NCI-H345 (cell line): ENCODE results near the gene CGB7.
"Not testable (repeated sequence)": the region's sequence is repeated elsewhere in the genome, so short reads cannot be mapped to it uniquely, and the experiment has no call there.

ENCODE experiments used
- DNase-seq: peaks from one replicate; lab custom pipeline; 2025; lab: John Stamatoyannopoulos, UW

CGB7 gene

GRCh38 chr19:49042177-49042576 is 15.4 kb downstream of the CGB7 start:
- no peak for DNase-seq

- DNase-seq = not testable (repeated sequence)
These were observed 17.8 kb downstream of the CGB7 start for GRCh38 chr19:49039736-49040135.

GRCh38 chr19:49038557-49039276 is 18.8 kb downstream of the CGB7 start:
- DNase-seq = not testable (repeated sequence)

- not testable (repeated sequence) for DNase-seq
These were observed 19.4 kb downstream of the CGB7 start for GRCh38 chr19:49038111-49038510.

- not testable (repeated sequence) for DNase-seq
These were observed 20.7 kb downstream of the CGB7 start, which contains the start of gene CGB1 for GRCh38 chr19:49036815-49037214. Gene CGB1 (minus strand): TSS chr19:49036895. CDS start chr19:49036711, 184 bp downstream.

GRCh38 chr19:49031642-49032301 is 25.8 kb downstream of the CGB7 start, which contains the start of gene CGB2:
Gene CGB2 (plus strand): TSS chr19:49031890. CDS start chr19:49032096, 206 bp downstream.
- not testable (repeated sequence) for DNase-seq

GRCh38 chr19:49030323-49030722 is 27.2 kb downstream of the CGB7 start:
- DNase-seq = not testable (repeated sequence)

- not testable (repeated sequence) for DNase-seq
These were observed 27.8 kb downstream of the CGB7 start for GRCh38 chr19:49029749-49030148.

GRCh38 chr19:49028686-49029085 is 28.9 kb downstream of the CGB7 start:
- not testable (repeated sequence) for DNase-seq

GRCh38 chr19:49025599-49025998 is 31.9 kb downstream of the CGB7 start:
- not testable (repeated sequence) for DNase-seq

- not testable (repeated sequence) for DNase-seq
These were observed 32.5 kb downstream of the CGB7 start for GRCh38 chr19:49025088-49025487.

- not testable (repeated sequence) for DNase-seq
These were observed 33.3 kb downstream of the CGB7 start, which contains the start of gene CGB3 for GRCh38 chr19:49024233-49024632. Gene CGB3 (minus strand): TSS chr19:49024333. CDS start chr19:49023971, 362 bp downstream.

GRCh38 chr19:49022116-49022515 is 35.4 kb downstream of the CGB7 start:
- DNase-seq = no peak

GRCh38 chr19:49020931-49021895 is 36.3 kb downstream of the CGB7 start:
- DNase-seq = no peak

GRCh38 chr19:49020342-49020741 is 37.2 kb downstream of the CGB7 start:
- no peak for DNase-seq

- DNase-seq = peak; percentile 47
These were observed 38.2 kb downstream of the CGB7 start for GRCh38 chr19:49019242-49019932.

- not testable (repeated sequence) for DNase-seq
These were observed 38.9 kb downstream of the CGB7 start for GRCh38 chr19:49018388-49019241.

GRCh38 chr19:49017666-49018351 is 39.7 kb downstream of the CGB7 start:
- DNase-seq = no peak

- DNase-seq = no peak
These were observed 40.4 kb downstream of the CGB7 start, which contains the start of gene LHB for GRCh38 chr19:49017041-49017665. Gene LHB (minus strand): TSS chr19:49017091. CDS start chr19:49017081, 10 bp downstream.
